ACHN (cell line): ENCODE measurements around the gene NPAS3.

Experiments used
- DNase-seq: peaks from one replicate; pipeline ENCODE4 v3.0.0-alpha.2; 2015
- in situ Hi-C: cut with HindIII; loops from 2 replicates; pipeline ENCODE4 v1.10.0; 2017; ENCODE audit warnings: low sequenced_read_pairs, low pct_ligation_motif_present, low pct_unique_long_range_greater_than_20kb

Gene NPAS3

DNA sequence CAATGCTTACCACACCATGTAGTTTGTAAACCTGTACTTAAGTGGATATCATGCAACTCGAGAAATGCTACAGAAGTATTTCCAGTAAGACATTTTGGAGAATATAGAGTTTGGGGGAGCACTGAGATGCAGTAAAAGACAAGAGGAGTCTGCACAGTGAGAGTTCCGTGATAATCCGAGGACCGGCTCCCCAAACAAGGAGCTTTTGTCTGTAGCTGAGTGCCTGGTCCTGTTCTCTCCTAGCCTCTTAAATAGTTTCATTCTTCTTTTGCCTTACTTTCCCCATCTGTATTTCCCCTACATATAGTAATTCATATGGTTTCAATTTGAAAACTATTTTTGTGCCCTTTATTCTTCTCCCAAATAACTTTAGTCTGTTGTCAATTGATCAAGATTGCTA lies 648.1 kb downstream of the NPAS3 start:
- no peak for DNase-seq
- in situ Hi-C loops: no loop called here

- in situ Hi-C loops: no loop called here
- no peak for DNase-seq
Observed at GRCh38 chr14:33587791-33588190, 649.1 kb downstream of the NPAS3 start.

DNA sequence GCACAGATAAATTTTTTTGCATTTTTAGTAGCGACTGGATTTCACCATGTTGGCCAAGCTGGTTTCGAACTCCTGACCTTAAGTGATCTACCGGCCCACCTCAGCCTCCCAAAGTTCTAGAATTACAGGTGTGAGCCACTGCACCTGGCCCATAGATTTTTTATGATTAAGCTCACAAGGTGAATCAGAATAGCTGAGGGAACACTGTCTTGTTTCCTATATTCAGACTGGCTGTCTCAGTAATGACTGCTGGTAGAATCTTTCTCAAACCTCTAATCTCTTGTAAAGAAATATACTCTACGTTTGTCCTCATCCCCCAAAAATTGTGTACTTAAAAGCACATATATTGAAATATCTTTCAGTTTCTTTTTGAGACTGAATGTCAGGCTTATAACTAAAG lies 650.1 kb downstream of the NPAS3 start:
- DNase-seq: no peak
- in situ Hi-C loops: no loop called here

GRCh38 chr14:33589334-33589733 lies 650.7 kb downstream of the NPAS3 start:
- DNase-seq: no peak
- in situ Hi-C loops: no loop called here

GRCh38 chr14:33590891-33591630 lies 652.4 kb downstream of the NPAS3 start:
- no peak for DNase-seq
- in situ Hi-C loops: no loop called here

GRCh38 chr14:33592297-33592696 lies 653.6 kb downstream of the NPAS3 start:
- in situ Hi-C loops: no loop called here
- no peak for DNase-seq

GRCh38 chr14:33596211-33597080 lies 657.8 kb downstream of the NPAS3 start:
- no peak for DNase-seq
- in situ Hi-C loops: no loop called here

DNA sequence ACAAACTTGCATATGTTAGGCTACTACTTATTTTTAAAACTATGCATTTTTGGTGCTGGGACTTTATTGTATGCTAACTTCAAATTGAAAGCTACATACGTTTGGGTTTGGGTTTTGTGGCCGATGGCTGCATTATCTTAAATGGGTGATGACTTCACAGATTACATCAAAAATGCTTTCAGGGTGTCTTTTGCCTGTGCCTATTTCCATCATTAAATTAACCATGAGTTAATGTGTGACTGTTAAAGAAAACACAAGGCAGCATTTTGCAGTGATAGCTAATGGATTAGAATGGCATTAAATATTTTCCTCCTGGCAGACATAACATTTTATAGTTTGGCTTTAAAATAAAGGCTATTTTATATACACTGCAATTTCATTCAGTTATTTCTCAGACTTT lies 659.9 kb downstream of the NPAS3 start:
- in situ Hi-C loops: no loop called here
- DNase-seq: no peak

DNA sequence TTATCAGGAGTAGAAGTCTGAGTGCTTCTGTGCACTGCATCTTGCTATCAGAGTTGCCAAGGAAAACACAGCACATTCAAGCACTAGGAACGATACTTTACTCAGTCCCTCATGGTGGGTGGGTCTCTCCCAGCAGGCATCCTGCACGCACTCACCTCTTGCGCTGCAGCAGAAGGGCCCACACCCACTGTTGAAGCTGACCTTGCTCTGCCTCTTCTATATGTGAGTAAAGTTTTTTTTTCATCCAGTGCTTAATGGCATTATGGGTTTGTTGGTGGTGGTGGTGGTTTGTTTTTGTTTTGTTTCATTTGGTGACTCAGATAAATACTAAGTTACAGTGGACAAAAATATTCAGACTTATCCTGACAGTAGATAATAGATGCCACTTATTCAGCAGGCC lies 663.7 kb downstream of the NPAS3 start:
- in situ Hi-C loops: no loop called here
- DNase-seq: no peak

DNA sequence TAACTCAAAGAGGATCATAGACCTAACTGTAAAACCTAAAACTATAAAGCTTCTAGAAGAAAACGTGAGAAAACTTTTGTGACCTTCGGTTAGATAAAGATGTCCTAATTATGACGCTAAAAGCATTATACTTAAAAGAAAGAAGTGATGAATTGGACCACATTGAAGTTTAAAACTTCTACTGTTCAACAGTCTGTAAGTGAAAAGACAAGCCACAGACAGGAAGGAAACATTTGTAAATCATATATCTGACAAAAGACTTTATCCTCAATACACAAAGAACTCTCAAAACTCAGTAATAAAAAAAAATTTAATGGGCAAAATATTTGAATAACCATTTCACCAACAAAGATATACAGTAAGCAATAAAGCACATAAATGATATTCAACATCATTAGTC lies 667.9 kb downstream of the NPAS3 start:
- no peak for DNase-seq
- in situ Hi-C loops: no loop called here

GRCh38 chr14:33609582-33609981 lies 670.9 kb downstream of the NPAS3 start:
- DNase-seq: no peak
- in situ Hi-C loops: no loop called here

DNA sequence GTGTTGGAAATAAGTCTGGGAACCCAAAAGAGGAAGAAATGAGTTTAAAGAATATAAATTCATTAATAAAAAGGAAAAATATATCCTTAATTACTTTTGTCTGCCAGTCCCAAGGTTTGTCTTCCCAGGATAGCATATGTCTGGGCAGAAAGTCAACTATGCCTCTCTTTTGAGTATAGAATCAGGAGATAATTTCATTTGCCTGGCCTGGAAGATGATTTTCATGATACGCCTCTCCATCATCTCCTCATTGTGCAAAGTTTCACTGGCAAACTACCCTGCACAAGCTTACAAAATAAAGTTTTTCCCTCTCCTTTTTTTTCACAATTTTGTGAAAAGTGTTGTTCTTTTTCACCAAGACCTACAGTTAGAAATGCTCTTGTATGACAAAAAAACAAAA lies 671.4 kb downstream of the NPAS3 start:
- no peak for DNase-seq
- in situ Hi-C loops: no loop called here

- no peak for DNase-seq
Observed at GRCh38 chr14:33611405-33612196, 672.9 kb downstream of the NPAS3 start.

GRCh38 chr14:33612197-33612505 lies 673.5 kb downstream of the NPAS3 start:
- no peak for DNase-seq
- in situ Hi-C loops: no loop called here

More at GRCh38 chr14:33611405-33612196, 672.9 kb downstream of the NPAS3 start:
- in situ Hi-C loops: no loop called here

- in situ Hi-C loops: no loop called here
- no peak for DNase-seq
Observed at GRCh38 chr14:33617154-33617553, 678.5 kb downstream of the NPAS3 start.

GRCh38 chr14:33618361-33619105 lies 679.9 kb downstream of the NPAS3 start:
- no peak for DNase-seq
- in situ Hi-C loops: no loop called here

GRCh38 chr14:33622496-33622895 lies 683.8 kb downstream of the NPAS3 start:
- in situ Hi-C loops: no loop called here
- DNase-seq: no peak

GRCh38 chr14:33629792-33630191 lies 691.1 kb downstream of the NPAS3 start:
- in situ Hi-C loops: no loop called here
- DNase-seq: no peak

GRCh38 chr14:33631021-33631420 lies 692.3 kb downstream of the NPAS3 start:
- DNase-seq: no peak
- in situ Hi-C loops: no loop called here
